ENCODE measurements around the gene NGEF.

DNA sequence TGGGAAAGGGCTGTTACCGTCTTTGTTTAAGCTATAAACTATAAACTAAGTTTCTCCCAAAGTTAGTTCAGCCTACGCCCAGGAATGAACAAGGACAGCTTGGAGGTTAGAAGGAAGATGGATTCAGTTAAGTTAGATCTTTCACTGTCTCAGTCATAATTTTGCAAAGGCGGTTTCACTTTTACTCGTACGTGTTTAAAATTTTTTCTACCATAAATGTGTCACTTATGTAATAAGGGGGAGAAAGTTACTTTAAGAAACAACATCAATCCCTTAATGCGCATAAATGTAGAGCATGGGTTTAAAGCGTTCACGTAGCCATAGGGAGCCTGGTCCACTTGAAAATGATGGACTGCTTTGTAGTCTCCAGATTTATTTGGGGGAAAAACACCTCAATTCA lies 71.7 kb downstream of the NGEF start:
- TF ChIP-seq, protein P1, sequence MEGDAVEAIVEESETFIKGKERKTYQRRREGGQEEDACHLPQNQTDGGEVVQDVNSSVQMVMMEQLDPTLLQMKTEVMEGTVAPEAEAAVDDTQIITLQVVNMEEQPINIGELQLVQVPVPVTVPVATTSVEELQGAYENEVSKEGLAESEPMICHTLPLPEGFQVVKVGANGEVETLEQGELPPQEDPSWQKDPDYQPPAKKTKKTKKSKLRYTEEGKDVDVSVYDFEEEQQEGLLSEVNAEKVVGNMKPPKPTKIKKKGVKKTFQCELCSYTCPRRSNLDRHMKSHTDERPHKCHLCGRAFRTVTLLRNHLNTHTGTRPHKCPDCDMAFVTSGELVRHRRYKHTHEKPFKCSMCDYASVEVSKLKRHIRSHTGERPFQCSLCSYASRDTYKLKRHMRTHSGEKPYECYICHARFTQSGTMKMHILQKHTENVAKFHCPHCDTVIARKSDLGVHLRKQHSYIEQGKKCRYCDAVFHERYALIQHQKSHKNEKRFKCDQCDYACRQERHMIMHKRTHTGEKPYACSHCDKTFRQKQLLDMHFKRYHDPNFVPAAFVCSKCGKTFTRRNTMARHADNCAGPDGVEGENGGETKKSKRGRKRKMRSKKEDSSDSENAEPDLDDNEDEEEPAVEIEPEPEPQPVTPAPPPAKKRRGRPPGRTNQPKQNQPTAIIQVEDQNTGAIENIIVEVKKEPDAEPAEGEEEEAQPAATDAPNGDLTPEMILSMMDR (IDR thresholded peaks at IDR 0.05): no peak
- TF ChIP-seq POLR2A (IDR thresholded peaks at IDR 0.05) (no peak), POLR2AphosphoS5 (IDR thresholded peaks at IDR 0.05) (no peak)
